ENCODE data around the gene PTPRG.

Gene PTPRG

GRCh38 chr3:61841111-61841845 is 279.9 kb downstream of the PTPRG start:
- DNase-seq, result no peak

GRCh38 chr3:61841988-61842387 is 280.6 kb downstream of the PTPRG start:
- DNase-seq, result no peak

- DNase-seq, result no peak
Observed at GRCh38 chr3:61844346-61844745, 283.0 kb downstream of the PTPRG start.

- DNase-seq, result no peak
Observed at GRCh38 chr3:61846488-61846887, 285.1 kb downstream of the PTPRG start.

GRCh38 chr3:61847784-61848462 is 286.6 kb downstream of the PTPRG start:
- no peak for DNase-seq

- DNase-seq, result no peak
Observed at GRCh38 chr3:61848885-61849284, 287.5 kb downstream of the PTPRG start.

GRCh38 chr3:61853912-61854311 is 292.5 kb downstream of the PTPRG start:
- no peak for DNase-seq

- DNase-seq, result no peak
Observed at GRCh38 chr3:61855211-61855610, 293.8 kb downstream of the PTPRG start.

GRCh38 chr3:61857297-61857696 is 295.9 kb downstream of the PTPRG start:
- no peak for DNase-seq

- peak; percentile 0 for DNase-seq
Observed at GRCh38 chr3:61858054-61858453, 296.7 kb downstream of the PTPRG start.

GRCh38 chr3:61861410-61861809 is 300.0 kb downstream of the PTPRG start:
- DNase-seq, result no peak

- no peak for DNase-seq
Observed at GRCh38 chr3:61862614-61863289, 301.4 kb downstream of the PTPRG start.

- no peak for DNase-seq
Observed at GRCh38 chr3:61863579-61863978, 302.2 kb downstream of the PTPRG start.

GRCh38 chr3:61864886-61865285 is 303.5 kb downstream of the PTPRG start:
- no peak for DNase-seq

- no peak for DNase-seq
Observed at GRCh38 chr3:61865466-61866152, 304.2 kb downstream of the PTPRG start.

- no peak for DNase-seq
Observed at GRCh38 chr3:61866153-61866542, 304.8 kb downstream of the PTPRG start.

- DNase-seq, result no peak
Observed at GRCh38 chr3:61866961-61867461, 305.6 kb downstream of the PTPRG start.

- no peak for DNase-seq
Observed at GRCh38 chr3:61868499-61868898, 307.1 kb downstream of the PTPRG start.

GRCh38 chr3:61869371-61869770 is 308.0 kb downstream of the PTPRG start:
- no peak for DNase-seq

- DNase-seq, result no peak
Observed at GRCh38 chr3:61871644-61872043, 310.3 kb downstream of the PTPRG start.

GRCh38 chr3:61872077-61872706 is 310.8 kb downstream of the PTPRG start:
- no peak for DNase-seq

- no peak for DNase-seq
Observed at GRCh38 chr3:61875046-61875844, 313.9 kb downstream of the PTPRG start.
